ENCODE measurements around the gene CCDC92B.
"Not testable (repeated sequence)": the region's sequence is repeated elsewhere in the genome, so short reads cannot be mapped to it uniquely, and the experiment has no call there.

Gene CCDC92B

GRCh38 chr17:2689411-2690164 is 59.9 kb downstream of the CCDC92B start:
- no peak for DNase-seq (ENCODE audit: low spot score)

GRCh38 chr17:2688351-2689342 is 60.8 kb downstream of the CCDC92B start:
- no peak for DNase-seq (ENCODE audit: low spot score)

GRCh38 chr17:2687074-2687418 is 62.4 kb downstream of the CCDC92B start:
- no peak for DNase-seq (ENCODE audit: low spot score)

DNA sequence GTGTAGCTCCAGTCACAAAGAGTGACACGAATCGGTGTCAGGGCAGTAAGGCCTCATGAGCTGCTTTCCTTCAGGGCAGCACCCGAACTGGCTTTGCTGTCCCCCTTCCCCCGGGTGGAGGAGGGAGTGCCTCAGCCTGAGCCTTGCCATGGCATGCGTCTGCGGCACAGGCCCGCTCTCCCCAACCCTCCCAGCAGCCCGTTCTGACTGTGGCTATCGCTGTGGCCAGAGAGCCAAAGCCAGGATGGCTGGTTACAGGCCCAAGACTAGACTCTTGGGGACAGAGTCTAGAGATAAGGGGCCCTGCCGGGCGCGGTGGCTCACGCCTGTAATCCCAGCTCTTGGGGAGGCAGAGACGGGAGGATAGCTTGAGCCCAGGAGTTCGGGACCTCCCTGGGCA is 63.8 kb downstream of the CCDC92B start:
- DNase-seq (ENCODE audit: low spot score) = no peak

- DNase-seq (ENCODE audit: low spot score) = no peak
These were observed 64.9 kb downstream of the CCDC92B start for GRCh38 chr17:2684549-2684948.

GRCh38 chr17:2683912-2684311 is 65.5 kb downstream of the CCDC92B start:
- no peak for DNase-seq (ENCODE audit: low spot score)

GRCh38 chr17:2682176-2682938 is 67.1 kb downstream of the CCDC92B start:
- no peak for DNase-seq (ENCODE audit: low spot score)

- no peak for DNase-seq (ENCODE audit: low spot score)
These were observed 67.8 kb downstream of the CCDC92B start for GRCh38 chr17:2681650-2682049.

GRCh38 chr17:2680961-2681360 is 68.5 kb downstream of the CCDC92B start:
- DNase-seq (ENCODE audit: low spot score) = no peak

GRCh38 chr17:2679247-2679646 is 70.2 kb downstream of the CCDC92B start:
- DNase-seq (ENCODE audit: low spot score) = not testable (repeated sequence)

All from hematopoietic multipotent progenitor cell treated with erythropoietin and hydrocortisone succinate and interleukin-3 and kit ligand, for 17 days (in vitro differentiated cells).